Astrocyte of the spinal cord (primary cell): Measurements from ENCODE around the gene FLOT2.

ENCODE experiments used
- DNase-seq: peaks from one replicate; pipeline ENCODE4 v3.0.0; 2011; ENCODE audit warnings: low read depth, low spot score
- H3K4me3 ChIP-seq: 2 replicates; pipeline ENCODE4 v1.5.1; 2011; ENCODE audit warnings: low read depth, mild to moderate bottlenecking, low read length, moderate library complexity
- in situ Hi-C: cut with HindIII; loops from 2 replicates; pipeline ENCODE4 v1.10.0; 2017; ENCODE audit warnings: low sequenced_read_pairs
- TF ChIP-seq, protein P1 (sequence below): IDR thresholded peaks from 2 replicates; pipeline ENCODE4 v1.5.1; 2012; ENCODE audit warnings: low read depth, mild to moderate bottlenecking, low read length, inconsistent platforms

Gene FLOT2

DNA sequence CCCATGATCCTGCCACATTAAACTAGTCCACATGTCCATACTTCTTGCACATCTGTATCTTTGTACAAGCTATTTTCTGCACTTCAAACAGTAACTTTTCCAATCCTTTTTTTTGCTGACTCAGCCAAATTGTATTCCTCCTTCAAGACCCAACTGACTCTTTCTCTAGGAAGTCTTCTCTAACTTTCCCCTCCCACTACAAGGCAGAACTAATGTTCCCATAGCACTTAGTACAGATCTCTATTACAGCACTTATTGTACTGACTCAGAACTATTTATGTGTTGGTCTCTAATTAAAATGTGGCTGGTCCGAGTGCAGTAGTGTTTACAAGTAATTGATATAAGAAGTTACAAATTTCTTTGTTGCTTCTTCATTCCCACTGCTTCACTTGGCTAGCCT, 63.1 kb downstream of the FLOT2 start:
- H3K4me3 ChIP-seq, result no peak overlapping the region
- DNase-seq, result no peak
- TF ChIP-seq, protein P1, sequence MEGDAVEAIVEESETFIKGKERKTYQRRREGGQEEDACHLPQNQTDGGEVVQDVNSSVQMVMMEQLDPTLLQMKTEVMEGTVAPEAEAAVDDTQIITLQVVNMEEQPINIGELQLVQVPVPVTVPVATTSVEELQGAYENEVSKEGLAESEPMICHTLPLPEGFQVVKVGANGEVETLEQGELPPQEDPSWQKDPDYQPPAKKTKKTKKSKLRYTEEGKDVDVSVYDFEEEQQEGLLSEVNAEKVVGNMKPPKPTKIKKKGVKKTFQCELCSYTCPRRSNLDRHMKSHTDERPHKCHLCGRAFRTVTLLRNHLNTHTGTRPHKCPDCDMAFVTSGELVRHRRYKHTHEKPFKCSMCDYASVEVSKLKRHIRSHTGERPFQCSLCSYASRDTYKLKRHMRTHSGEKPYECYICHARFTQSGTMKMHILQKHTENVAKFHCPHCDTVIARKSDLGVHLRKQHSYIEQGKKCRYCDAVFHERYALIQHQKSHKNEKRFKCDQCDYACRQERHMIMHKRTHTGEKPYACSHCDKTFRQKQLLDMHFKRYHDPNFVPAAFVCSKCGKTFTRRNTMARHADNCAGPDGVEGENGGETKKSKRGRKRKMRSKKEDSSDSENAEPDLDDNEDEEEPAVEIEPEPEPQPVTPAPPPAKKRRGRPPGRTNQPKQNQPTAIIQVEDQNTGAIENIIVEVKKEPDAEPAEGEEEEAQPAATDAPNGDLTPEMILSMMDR, result no peak
- in situ Hi-C loops, result no loop called here
